HG02623 (cell line): ENCODE measurements around the gene ZG16.
A peak's percentile ranks its signal among the peaks of the same experiment; 100 is the strongest.
"Not testable (repeated sequence)": the region's sequence is repeated elsewhere in the genome, so short reads cannot be mapped to it uniquely, and the experiment has no call there.

Source experiments
- ATAC-seq: cut with Tn5 transposase; IDR thresholded peaks from one replicate; pipeline ENCODE4 v1.9.1; 2021; ENCODE audit warnings: moderate library complexity; ENCODE audit not compliant: unreplicated experiment

Gene ZG16

DNA sequence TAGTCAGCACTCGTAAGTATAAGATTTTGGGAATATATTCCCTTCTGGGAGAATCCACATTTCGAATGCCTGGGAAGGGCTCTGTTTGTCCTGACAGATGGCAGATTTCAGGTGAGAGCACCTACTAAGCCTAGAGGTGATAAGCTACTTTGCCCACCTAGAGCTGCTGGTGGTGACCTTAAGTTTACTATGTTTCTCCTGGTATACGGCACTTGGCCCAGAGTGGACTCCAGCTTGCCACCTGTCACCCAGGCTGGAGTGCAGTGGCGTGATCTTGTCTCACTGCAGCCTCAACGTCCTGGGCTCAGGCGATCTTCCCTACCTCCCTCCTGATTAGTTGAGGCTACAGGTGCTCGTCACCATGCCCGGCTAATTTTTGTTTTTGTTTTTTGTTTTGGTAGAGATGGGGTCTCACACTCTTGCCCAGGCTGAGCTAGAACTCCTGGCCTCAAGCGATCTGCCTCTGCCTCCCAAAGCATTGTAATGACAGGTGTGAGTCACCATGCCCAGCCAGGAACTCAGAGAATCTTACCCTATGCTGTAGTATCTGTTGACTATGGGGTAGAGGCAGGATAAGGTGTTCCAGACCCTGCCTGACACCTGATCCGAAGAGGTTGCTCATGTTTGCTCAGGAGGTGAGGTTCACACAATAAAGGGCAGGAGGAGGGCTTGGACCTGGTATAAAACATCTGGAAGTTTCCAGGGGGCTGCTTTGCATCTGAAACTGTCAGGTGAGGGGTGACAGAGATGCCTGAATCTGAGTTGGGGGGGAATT is at the start of gene ZG16:
ZG16 (plus strand) TSS at position 681 of the 775 bp plus-strand sequence. CDS start 1,011 bp downstream, outside the sequence.
- no peak for ATAC-seq

GRCh38 chr16:29729116-29729521 is 48.9 kb upstream of the ZG16 start:
- no peak for ATAC-seq

- no peak for ATAC-seq
Measured at GRCh38 chr16:29730649-29731048, 47.4 kb upstream of the ZG16 start.

DNA sequence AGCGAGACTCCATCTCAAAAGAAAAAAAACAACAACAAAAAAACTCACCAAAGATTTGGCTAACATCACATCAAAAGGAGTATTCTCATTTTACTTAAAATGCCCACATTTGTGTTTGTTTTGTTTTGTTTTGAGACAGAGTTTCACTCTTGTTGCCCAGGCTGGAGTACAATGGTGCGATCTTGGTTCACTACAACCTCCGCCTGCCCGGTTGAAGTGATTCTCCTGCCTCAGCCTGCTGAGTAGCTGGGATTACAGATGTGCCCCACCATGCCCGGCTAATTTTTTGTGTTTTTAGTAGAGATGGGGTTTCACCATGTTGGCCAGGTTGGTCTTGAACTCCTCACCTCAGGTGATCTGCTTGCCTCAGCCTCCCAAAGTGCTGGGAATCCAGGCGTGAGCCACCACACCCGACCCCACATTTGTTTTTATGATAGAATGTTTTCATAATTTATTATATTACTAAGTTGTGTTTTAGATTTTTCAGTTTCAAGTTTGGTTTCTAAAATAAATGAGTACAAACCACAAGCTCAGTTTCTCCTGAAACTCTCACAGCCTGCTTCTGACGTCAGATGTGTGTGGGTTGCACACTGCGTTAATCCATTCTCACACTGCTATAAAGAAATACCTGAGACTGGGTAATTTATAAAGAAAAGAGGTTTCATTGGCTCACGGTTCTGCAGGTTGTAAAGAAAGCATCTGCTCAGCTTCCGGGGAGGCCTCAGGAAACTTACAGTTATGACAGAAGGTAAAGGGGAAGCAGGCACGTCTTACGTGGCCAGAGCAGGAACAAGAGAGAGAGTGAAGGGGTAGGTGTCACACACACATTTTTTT is 46.1 kb upstream of the ZG16 start:
- not testable (repeated sequence) for ATAC-seq

- no peak for ATAC-seq
Measured at GRCh38 chr16:29734786-29735185, 43.3 kb upstream of the ZG16 start.

DNA sequence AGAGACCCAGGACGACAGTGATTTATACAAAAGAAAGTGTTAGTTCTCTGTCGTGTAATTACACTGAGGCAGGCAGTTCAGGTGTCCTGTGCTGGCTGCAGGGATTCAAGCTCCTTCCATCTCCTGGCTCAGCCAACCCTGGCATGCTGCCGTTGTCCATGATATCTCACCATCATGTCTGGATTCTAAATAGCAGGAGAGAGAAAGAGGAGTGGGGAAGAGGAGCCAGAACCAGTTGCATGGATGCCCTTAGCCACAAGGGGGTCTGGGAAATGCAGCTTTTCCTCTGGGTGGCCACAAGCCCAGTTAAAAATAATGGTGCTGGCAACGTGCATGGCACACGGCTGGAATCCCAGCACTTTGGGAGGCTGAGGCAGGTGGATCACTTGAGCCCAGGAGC is 41.9 kb upstream of the ZG16 start:
- no peak for ATAC-seq

- ATAC-seq, result no peak
Measured at GRCh38 chr16:29736764-29737163, 41.3 kb upstream of the ZG16 start.

DNA sequence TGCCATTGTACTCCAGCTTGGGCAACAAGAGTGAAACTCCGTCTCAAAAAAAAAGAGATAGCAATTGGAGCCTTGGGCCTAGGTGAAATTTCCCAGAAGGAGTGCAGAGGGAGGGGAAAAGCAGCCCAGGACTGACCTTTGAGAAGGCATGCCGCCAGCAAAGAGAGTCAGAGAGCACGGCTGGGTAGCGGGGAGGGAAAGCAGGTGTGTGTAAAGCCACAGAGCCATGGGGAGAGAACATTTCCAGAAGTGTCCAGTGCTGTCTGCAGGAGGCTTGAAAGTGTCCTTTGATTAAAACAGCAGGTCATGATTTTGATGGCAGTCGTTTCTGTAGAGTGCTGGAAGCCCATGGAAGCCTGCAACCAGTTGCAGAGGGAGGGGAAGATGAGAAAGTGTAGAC is 40.3 kb upstream of the ZG16 start:
- no peak for ATAC-seq

GRCh38 chr16:29738514-29738913 is 39.5 kb upstream of the ZG16 start:
- no peak for ATAC-seq

DNA sequence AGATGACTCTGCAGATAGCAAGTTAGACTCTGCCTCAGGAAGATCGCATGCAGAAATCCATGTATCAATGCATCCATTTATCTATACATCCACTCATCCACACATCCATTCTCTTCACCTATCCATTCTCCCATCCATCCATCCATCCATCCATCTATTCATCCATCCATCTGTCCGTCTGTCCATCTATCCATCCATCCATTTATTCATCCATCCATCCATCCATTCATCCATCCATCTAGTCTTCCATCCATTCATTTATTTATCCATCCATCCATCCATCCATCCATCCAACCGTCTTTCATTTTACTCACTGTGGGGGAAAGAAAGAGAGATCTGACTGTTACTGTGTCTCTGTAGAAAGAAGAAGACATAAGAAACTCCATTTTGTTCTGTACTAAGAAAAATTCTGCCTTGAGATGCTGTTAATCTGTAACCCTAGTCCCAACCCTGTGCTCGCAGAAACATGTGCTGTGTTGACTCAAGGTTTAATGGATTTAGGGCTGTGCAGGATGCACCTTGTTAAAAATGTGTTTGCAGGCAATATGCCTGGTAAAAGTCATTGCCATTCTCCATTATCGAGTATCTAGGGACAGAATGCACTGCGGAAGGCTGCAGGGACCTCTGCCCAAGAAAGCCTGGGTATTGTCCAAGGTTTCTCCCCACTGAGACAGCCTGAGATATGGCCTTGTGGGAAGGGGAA is 38.0 kb upstream of the ZG16 start:
- ATAC-seq, result not testable (repeated sequence)

- ATAC-seq, result not testable (repeated sequence)
Measured at GRCh38 chr16:29740630-29741015, 37.4 kb upstream of the ZG16 start.

DNA sequence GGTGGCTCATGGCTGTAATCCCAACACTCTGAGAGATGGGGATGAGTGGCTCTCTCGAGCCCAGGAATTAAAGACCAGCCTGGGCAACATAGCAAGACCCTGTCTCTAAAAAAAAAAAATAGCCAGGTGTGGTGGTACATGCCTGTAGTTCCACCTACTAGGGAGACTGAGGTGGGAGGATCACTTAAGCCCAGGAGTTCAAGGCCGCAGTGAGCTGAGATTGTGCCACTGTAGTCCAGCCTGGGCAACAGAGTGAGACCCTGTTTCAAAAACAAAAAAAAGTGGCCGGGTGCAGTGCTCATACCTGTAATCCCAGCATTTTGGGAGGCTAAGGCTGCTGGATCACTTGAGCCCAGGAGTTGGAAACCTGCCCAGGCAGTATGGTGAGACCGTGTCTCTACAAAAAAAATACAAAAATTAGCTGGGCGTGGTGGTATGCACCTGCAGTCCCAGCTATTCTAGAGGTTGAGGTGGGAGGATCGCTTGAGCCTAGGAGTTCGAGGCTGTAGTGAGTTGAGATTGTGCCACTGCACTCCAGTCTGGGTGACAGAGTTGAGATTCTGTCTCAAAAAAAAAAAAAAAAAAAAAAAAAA is 35.3 kb upstream of the ZG16 start:
- ATAC-seq, result no peak

DNA sequence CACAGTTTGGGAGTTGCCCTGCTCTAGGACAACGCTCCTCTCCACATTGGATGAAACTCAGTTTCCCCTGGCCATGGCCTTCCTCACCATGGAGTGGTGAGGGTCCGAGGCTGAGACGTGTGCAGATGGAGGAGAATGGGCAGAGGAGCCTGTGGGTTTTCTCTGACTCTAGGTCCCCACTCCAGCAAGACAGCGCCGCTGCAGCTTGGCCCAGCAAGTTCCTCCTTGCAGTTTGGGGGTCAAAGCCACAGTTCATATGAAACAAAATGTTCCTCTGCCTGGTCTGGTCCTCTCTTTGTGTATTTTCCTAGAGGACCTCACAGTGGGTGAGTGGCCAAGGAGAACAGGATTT is 34.6 kb upstream of the ZG16 start:
- no peak for ATAC-seq

DNA sequence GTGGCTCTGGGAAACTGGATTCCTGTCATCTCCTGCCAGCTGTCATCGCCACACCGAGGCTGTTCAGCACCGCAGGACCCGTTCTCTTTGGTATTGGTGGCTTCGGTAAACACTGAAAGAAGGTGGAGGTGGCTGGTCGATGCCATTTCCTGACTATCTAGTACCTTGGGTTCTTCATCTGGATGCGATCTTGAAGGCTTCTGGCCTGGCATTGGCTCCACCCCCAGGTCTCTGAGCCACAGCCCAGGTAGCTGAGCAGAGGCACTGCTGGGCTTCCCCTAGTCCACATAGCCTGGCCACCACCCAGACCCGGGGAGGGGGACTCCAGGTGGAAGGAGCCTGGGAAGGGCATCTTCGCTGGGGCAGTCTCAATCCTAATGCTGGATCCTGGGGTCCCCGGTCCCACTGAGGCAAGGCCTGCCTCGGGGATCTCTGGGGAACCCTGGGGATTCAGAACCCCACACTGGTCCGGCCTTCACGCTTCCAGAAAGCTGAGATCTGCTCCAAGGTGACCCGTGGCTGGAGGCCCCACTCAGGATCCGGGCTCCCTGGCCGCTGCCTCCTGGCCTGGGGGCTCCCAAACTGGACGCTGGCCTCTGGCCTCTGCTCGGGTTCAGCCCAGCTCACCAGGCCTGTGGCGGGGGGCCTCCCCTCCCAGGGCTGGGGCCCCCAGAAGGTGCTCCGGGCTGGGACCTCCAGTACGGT is 34.1 kb upstream of the ZG16 start:
- ATAC-seq, result no peak

DNA sequence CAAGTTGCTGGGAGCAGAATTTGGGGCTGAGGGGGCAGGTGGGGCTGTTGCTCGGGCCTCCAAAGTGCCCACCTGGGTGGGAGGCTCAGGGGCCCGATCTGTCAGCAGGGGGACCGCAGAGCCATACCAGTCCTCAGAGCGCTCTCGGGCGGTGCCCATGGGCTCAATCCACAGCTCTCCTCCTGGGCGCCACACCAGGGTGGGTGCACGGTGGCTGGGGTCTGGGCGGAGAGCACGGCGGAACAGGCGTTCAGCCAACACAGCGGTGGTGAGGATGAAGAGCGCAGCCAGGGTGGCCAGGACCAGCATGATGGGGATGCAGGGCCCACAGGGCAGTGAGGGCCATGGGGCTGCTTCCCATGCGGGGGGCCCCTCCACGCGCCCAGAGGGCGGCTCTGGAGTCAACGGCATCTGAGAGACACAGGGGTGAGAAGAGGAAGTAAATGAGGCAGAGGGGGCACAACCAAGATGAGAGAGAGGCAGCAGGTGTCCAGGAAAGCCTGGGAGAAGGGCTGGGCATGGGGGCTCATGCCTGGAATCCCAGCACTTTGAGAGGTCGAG is 33.4 kb upstream of the ZG16 start:
- no peak for ATAC-seq

GRCh38 chr16:29745121-29745852 is 32.8 kb upstream of the ZG16 start:
- peak; percentile 41 for ATAC-seq

DNA sequence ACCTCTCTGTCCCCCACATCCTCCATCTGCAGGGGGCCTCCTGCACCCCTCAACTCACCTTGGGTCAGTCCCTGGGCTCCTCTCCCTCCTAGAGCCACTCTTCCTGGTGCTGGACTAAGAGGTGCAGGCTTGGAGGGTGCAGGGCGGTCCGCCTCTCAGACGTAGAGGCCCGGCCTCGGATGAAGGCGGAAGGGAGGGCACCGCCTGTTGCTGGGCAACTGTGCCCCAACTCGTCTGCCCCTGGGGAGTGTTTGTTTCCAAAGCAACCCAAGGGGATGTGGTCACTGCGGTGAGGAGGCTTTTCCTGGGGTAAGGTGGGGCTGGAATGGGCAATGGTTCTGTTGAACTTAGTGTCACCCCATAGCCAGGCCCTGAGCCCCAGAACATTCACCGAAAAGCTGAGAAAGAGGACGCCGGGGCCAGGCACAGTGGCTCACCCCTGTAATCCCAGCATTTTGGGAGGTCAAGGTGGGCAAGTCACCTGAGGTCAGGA is 32.2 kb upstream of the ZG16 start, which contains the start of gene C16orf54:
C16orf54 (minus strand) TSS at position 138 of the 493 bp plus-strand sequence. CDS start 1,039 bp downstream, outside the sequence.
- ATAC-seq, result peak; percentile 74

- ATAC-seq, result not testable (repeated sequence)
Measured at GRCh38 chr16:29746518-29746917, 31.5 kb upstream of the ZG16 start.
